ENCODE data around the gene APBA2.

GRCh38 chr15:29116970-29117700 is 231.4 kb downstream of the APBA2 start:
- TF ChIP-seq, protein P1, sequence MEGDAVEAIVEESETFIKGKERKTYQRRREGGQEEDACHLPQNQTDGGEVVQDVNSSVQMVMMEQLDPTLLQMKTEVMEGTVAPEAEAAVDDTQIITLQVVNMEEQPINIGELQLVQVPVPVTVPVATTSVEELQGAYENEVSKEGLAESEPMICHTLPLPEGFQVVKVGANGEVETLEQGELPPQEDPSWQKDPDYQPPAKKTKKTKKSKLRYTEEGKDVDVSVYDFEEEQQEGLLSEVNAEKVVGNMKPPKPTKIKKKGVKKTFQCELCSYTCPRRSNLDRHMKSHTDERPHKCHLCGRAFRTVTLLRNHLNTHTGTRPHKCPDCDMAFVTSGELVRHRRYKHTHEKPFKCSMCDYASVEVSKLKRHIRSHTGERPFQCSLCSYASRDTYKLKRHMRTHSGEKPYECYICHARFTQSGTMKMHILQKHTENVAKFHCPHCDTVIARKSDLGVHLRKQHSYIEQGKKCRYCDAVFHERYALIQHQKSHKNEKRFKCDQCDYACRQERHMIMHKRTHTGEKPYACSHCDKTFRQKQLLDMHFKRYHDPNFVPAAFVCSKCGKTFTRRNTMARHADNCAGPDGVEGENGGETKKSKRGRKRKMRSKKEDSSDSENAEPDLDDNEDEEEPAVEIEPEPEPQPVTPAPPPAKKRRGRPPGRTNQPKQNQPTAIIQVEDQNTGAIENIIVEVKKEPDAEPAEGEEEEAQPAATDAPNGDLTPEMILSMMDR (conservative IDR thresholded peaks at IDR 0.05; ENCODE audit: low read depth, low read length): no peak
- TF ChIP-seq EZH2 (IDR thresholded peaks at IDR 0.05; ENCODE audit: borderline replicate concordance, low read depth, low read length, poor library complexity, severe bottlenecking): no peak
